Mesenteric fat pad (tissue), 1 donor: ENCODE measurements around the gene F10. TPM values are rescaled to one million over a fixed set of nuclear protein-coding genes. Genes with fewer than 3 reads are reported as not detected.

Source experiments
- DNase-seq: peaks from one replicate; pipeline ENCODE4 v3.0.0-alpha.2; 2020; ENCODE audit warnings: low spot score
- total RNA-seq: library from RNA; stranded (reverse); fragmentation: NEBNext Ultra II Directional; extraction: Animal tissue kit (Norgen Biotek cat#: 25700); gene quantifications from one replicate; pipeline ENCODE4 v1.2.1, GENCODE V29; 2021
- donor health status: DM: yes; HTN: yes; CAD: no.

Gene F10
- total RNA-seq, 1 donor from 2014 or later = 6.6 TPM

GRCh38 chr13:113129921-113130750 lies 7.5 kb downstream of the F10 start:
- DNase-seq = peak; percentile 83

GRCh38 chr13:113135281-113135760 lies 12.7 kb downstream of the F10 start:
- DNase-seq = peak; percentile 8

DNA sequence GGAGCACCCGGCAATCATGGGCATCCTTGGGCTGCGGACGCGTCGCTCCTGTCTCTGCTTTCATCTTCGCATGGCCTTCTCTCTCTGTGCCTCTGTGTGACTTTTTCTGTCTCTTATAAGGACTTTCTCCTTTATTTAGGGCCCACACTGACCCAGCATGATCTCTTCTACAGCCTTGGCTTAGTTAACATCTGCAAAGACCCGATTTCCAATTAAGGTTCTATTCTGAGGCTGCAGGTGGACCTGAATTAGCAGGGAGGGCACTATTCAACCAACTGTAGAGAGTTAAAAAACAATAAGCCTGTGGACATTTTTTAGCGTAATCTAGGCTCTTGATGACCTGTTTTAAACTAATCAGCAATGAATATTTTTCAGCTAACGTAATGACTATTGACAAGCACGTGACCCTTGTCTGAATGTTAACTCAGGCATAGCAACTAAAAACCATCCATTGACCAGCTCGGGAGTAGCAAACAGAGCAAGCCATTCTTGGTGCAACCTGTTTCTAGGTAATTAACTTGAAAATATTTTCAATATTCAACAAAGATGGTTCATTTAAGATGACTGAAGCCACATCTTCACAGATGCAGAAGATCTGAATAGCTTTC lies 15.2 kb downstream of the F10 start:
- peak; percentile 79 for DNase-seq

GRCh38 chr13:113138792-113139551 lies 16.4 kb downstream of the F10 start:
- DNase-seq = peak; percentile 62

GRCh38 chr13:113139577-113139976 lies 17.0 kb downstream of the F10 start:
- no peak for DNase-seq

GRCh38 chr13:113140677-113141600 lies 18.3 kb downstream of the F10 start:
- DNase-seq = peak; percentile 83

DNA sequence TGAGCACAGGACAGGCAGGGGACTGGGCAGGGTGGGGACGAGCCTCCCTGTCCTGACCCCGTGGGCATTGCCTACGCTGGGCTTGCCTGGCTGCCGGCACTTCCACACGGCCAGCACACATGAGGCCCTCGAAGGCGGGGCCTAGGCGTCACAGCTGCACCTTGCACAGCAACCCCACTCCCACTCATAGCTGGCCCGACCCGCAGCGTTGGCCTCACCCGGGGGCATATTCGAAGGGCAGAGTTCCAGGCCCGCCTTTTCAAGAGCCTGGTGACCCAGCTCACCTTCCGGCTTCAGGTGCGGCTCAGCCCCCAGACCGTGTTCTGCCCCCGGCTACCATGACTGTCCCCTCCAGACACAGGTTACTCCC lies 19.0 kb downstream of the F10 start:
- DNase-seq = peak; percentile 81

- peak; percentile 74 for DNase-seq
These were observed 20.3 kb downstream of the F10 start for GRCh38 chr13:113142876-113143275.

DNA sequence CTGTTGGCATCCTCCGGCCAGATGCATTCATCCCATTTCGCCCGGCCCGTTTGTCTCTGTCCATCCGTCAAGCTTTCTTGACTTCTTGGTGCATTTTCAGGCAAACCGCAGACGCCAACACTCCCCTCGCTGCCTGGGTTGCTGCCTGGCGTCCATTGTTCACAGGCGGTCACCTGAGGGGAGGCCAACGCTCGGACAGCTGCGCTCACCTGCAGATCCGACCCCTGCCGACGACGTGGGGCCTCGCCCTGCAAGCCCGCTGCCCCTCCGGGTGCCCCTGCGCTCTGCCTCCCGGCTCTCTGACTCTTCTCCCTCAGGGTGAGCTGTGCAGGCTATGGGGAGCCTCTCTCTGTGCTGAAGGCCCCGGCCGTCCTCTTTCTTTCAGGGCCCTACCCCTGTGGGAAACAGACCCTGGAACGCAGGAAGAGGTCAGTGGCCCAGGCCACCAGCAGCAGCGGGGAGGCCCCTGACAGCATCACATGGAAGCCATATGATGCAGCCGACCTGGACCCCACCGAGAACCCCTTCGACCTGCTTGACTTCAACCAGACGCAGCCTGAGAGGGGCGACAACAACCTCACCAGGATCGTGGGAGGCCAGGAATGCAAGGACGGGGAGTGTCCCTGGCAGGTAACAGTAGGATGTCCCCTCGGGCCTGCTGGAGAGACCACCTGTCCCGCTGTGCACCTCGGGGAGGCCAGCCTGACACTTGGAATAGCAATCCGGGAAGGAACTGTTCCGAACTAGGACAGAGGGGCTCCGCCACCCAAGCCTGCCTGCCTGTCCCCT lies 21.1 kb downstream of the F10 start:
- peak; percentile 87 for DNase-seq

GRCh38 chr13:113144255-113144629 lies 21.6 kb downstream of the F10 start:
- peak; percentile 84 for DNase-seq

DNA sequence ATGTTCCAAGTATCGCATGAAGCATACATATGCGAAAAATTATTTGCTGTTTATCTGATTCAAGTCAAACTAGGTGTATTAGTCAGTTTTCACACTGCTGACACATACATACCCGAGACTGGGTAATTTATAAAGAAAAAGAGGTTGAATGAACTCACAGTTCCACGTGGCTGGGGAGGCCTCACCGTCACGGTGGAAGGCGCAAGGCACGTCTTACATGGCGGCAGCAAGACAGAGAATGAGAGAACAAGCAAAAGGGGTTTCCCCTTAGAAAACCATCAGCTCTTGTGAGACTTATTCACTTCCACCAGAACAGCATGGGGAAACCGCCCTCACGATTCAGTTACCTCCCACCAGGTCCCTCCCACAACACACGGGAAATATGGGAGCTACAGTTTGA lies 22.9 kb downstream of the F10 start:
- peak; percentile 26 for DNase-seq

GRCh38 chr13:113145911-113146598 lies 23.5 kb downstream of the F10 start:
- DNase-seq = peak; percentile 65

GRCh38 chr13:113146750-113147149 lies 24.2 kb downstream of the F10 start:
- peak; percentile 59 for DNase-seq

DNA sequence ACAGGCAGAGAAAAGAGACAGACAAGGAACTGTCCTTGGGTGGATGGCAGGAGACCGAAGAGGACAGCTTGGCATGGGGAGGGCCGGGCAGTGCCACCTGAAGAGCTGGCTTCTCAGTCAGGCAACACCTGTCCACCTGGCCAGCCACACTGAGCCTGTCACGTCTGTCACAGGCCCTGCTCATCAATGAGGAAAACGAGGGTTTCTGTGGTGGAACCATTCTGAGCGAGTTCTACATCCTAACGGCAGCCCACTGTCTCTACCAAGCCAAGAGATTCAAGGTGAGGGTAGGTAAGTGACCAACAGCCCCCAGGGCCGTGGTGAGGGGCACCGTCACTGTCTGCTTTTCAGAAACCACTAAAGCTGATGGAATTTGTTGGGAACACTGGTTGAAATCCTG lies 24.6 kb downstream of the F10 start:
- peak; percentile 69 for DNase-seq

DNA sequence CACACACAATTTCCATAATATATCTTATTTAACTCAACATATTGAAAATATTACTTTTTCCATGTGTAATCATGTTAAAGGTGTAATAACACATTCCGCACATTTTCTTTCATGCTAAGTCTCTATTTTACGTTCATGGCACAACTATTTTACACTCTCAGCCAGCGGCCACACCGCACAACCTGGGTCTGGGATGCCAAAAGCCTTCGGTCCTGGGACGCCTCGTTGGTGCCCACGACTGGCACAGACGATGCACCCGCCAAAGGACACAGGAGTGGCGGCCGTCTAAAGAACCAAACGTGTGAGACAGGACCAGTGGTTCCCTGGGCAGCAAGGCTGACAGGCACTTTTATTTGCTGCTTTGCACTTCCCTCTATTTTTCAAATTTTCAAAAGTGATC lies 25.8 kb downstream of the F10 start:
- DNase-seq = peak; percentile 20

DNA sequence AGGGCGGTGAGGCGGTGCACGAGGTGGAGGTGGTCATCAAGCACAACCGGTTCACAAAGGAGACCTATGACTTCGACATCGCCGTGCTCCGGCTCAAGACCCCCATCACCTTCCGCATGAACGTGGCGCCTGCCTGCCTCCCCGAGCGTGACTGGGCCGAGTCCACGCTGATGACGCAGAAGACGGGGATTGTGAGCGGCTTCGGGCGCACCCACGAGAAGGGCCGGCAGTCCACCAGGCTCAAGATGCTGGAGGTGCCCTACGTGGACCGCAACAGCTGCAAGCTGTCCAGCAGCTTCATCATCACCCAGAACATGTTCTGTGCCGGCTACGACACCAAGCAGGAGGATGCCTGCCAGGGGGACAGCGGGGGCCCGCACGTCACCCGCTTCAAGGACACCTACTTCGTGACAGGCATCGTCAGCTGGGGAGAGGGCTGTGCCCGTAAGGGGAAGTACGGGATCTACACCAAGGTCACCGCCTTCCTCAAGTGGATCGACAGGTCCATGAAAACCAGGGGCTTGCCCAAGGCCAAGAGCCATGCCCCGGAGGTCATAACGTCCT lies 26.4 kb downstream of the F10 start:
- DNase-seq = peak; percentile 73

DNA sequence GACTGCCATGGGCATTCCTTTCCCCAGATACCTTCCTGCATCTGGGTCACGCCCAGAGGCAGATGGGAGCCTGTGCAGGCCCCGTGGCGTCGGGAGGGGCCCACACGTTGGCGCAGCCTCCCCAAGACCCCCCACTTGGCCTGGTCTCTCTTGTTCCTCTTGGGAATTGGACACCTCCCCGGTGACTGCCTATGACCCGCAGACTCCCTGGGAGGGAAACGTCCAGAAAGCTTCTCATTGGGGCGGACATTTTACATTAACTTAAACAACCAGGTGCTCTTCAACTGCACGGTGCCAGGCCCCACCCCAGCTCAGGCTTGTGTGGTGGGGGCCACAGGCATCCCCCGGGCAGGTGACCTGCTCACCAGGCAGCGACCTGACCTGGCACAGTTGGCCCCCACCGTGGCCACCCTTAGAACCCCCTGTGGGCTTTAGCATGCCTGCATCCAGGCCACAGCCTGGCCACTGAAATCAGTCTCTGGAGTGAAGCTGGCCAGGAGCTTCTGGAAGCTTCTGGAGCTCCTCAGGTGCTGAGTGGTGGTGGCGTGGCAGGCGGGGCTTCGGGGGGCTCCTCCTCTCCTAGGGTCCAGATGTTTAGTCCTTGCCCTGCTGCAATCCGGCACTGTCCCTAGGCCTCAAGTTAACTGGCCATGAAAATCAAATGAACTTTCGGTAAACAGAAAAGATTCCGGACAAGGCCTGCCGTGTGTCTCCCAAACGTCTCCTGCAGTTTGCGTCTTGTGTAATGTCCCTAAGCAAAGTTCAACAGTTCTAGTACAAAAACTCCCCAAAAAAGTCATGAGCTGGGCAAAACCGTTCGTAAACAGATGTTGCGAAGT lies 27.3 kb downstream of the F10 start:
- peak; percentile 87 for DNase-seq
